ENCODE results near the gene MISP3. TPM values are rescaled to one million over a fixed set of nuclear protein-coding genes. Genes with fewer than 3 reads are reported as not detected.

MISP3 gene
- total and polyA plus RNA-seq, 2 of the 8 experiments (the other 6 are each of a cell fraction or from before 2014, with no cell fraction given) = 0.74 to 1.4 TPM

DNA sequence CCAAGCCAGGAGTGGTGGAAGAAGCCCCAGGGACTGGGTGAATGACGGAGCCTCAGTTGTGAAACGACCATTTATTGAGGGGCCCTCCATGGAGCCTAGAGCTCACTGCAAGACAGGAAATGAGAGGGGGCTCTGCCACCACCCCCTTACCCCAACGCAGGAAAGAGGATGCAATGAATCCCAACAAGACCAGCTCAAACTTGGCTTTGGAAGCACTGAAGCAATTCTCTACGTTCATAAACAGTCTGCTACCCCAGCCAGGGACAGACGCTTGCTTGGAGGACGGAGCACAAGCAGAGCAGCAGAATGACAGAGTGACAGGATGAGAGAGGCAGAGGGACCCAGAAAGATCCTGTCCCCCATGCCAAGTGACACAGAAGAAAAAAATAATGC, 43.9 kb downstream of the MISP3 start (continued):
- TF ChIP-seq, protein P1, sequence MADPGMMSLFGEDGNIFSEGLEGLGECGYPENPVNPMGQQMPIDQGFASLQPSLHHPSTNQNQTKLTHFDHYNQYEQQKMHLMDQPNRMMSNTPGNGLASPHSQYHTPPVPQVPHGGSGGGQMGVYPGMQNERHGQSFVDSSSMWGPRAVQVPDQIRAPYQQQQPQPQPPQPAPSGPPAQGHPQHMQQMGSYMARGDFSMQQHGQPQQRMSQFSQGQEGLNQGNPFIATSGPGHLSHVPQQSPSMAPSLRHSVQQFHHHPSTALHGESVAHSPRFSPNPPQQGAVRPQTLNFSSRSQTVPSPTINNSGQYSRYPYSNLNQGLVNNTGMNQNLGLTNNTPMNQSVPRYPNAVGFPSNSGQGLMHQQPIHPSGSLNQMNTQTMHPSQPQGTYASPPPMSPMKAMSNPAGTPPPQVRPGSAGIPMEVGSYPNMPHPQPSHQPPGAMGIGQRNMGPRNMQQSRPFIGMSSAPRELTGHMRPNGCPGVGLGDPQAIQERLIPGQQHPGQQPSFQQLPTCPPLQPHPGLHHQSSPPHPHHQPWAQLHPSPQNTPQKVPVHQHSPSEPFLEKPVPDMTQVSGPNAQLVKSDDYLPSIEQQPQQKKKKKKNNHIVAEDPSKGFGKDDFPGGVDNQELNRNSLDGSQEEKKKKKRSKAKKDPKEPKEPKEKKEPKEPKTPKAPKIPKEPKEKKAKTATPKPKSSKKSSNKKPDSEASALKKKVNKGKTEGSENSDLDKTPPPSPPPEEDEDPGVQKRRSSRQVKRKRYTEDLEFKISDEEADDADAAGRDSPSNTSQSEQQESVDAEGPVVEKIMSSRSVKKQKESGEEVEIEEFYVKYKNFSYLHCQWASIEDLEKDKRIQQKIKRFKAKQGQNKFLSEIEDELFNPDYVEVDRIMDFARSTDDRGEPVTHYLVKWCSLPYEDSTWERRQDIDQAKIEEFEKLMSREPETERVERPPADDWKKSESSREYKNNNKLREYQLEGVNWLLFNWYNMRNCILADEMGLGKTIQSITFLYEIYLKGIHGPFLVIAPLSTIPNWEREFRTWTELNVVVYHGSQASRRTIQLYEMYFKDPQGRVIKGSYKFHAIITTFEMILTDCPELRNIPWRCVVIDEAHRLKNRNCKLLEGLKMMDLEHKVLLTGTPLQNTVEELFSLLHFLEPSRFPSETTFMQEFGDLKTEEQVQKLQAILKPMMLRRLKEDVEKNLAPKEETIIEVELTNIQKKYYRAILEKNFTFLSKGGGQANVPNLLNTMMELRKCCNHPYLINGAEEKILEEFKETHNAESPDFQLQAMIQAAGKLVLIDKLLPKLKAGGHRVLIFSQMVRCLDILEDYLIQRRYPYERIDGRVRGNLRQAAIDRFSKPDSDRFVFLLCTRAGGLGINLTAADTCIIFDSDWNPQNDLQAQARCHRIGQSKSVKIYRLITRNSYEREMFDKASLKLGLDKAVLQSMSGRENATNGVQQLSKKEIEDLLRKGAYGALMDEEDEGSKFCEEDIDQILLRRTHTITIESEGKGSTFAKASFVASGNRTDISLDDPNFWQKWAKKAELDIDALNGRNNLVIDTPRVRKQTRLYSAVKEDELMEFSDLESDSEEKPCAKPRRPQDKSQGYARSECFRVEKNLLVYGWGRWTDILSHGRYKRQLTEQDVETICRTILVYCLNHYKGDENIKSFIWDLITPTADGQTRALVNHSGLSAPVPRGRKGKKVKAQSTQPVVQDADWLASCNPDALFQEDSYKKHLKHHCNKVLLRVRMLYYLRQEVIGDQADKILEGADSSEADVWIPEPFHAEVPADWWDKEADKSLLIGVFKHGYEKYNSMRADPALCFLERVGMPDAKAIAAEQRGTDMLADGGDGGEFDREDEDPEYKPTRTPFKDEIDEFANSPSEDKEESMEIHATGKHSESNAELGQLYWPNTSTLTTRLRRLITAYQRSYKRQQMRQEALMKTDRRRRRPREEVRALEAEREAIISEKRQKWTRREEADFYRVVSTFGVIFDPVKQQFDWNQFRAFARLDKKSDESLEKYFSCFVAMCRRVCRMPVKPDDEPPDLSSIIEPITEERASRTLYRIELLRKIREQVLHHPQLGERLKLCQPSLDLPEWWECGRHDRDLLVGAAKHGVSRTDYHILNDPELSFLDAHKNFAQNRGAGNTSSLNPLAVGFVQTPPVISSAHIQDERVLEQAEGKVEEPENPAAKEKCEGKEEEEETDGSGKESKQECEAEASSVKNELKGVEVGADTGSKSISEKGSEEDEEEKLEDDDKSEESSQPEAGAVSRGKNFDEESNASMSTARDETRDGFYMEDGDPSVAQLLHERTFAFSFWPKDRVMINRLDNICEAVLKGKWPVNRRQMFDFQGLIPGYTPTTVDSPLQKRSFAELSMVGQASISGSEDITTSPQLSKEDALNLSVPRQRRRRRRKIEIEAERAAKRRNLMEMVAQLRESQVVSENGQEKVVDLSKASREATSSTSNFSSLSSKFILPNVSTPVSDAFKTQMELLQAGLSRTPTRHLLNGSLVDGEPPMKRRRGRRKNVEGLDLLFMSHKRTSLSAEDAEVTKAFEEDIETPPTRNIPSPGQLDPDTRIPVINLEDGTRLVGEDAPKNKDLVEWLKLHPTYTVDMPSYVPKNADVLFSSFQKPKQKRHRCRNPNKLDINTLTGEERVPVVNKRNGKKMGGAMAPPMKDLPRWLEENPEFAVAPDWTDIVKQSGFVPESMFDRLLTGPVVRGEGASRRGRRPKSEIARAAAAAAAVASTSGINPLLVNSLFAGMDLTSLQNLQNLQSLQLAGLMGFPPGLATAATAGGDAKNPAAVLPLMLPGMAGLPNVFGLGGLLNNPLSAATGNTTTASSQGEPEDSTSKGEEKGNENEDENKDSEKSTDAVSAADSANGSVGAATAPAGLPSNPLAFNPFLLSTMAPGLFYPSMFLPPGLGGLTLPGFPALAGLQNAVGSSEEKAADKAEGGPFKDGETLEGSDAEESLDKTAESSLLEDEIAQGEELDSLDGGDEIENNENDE (IDR thresholded peaks at IDR 0.05; ENCODE audit: insufficient replicate concordance, low read length) = no peak
- TF ChIP-seq KDM4A (IDR thresholded peaks at IDR 0.05; ENCODE audit: low read depth, low read length, severe bottlenecking) (no peak), TCF12 (IDR thresholded peaks at IDR 0.05; ENCODE audit: low read depth, low read length) (no peak), MAFK (IDR thresholded peaks at IDR 0.05; ENCODE audit: low read depth, low read length) (no peak), SAP30 (IDR thresholded peaks at IDR 0.05; ENCODE audit: insufficient read depth, insufficient replicate concordance, low read length) (no peak), SP2 (IDR thresholded peaks at IDR 0.05; ENCODE audit: low read length) (no peak), NANOG (IDR thresholded peaks at IDR 0.05; ENCODE audit: insufficient read depth, low read depth, low read length, poor library complexity, severe bottlenecking) (no peak), FOSL1 (IDR thresholded peaks at IDR 0.05; ENCODE audit: insufficient read depth, low read depth, low read length) (no peak)
- TF ChIP-seq, protein P2, sequence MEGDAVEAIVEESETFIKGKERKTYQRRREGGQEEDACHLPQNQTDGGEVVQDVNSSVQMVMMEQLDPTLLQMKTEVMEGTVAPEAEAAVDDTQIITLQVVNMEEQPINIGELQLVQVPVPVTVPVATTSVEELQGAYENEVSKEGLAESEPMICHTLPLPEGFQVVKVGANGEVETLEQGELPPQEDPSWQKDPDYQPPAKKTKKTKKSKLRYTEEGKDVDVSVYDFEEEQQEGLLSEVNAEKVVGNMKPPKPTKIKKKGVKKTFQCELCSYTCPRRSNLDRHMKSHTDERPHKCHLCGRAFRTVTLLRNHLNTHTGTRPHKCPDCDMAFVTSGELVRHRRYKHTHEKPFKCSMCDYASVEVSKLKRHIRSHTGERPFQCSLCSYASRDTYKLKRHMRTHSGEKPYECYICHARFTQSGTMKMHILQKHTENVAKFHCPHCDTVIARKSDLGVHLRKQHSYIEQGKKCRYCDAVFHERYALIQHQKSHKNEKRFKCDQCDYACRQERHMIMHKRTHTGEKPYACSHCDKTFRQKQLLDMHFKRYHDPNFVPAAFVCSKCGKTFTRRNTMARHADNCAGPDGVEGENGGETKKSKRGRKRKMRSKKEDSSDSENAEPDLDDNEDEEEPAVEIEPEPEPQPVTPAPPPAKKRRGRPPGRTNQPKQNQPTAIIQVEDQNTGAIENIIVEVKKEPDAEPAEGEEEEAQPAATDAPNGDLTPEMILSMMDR (IDR thresholded peaks at IDR 0.05; ENCODE audit: control extremely low read depth in 1 of 3, insufficient read depth in 1 of 3, low read depth in 1 of 3, low read length in 3 of 3) = no peak
